ENCODE measurements around the gene NXPE3. TPM values are rescaled to one million over a fixed set of nuclear protein-coding genes. Genes with fewer than 3 reads are reported as not detected.

The NXPE3 gene
- total and polyA plus RNA-seq, 2 of the 8 experiments (the other 6 are each of a cell fraction or from before 2014, with no cell fraction given): 10.9 to 22.7 TPM

DNA sequence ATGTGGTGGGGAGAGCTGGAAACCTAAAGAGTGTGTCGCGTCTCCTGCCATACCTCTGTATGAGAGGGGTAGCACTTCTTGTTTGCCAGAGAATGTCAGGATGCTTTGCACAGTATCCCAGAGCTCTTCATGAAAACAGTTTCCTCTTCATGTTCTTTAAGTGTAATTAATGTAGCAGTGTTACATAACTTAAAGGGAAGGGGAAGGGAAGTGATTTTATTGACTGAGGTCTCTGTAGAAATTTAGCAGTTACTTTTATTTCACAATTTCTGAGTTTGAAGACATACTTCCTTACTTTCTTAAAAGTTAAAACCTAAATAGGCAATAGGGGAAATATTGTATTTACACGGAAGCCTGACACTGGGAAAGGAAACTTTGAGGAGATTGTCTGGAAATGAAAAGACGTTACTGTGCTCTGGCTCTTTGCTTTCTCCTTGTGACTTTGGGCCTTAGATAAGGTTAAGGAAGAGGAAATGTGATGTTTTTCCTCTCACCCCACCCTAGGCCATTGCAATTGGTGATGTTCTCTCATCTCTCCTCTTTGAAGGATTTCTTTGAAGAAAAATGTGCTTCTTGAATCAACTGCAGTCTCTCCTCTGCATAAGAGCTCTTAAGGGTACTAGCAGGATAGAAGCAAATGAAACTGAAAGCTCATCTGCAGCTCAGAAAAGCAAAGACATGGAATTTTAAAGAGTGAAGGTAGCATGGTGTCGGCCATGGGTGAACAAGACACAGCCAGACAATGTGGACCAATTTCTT is 6.0 kb downstream of the NXPE3 start:
- CTCF ChIA-PET (ENCODE audit: partially characterized antibody): interaction anchor here (1.0 to 2.8 kb wide), 3 partner anchors 18 to 89 kb away, joined by 3 to 13 read pairs (median 3); no protein-coding TSS in a partner anchor
- Histone ChIP-seq H3K18ac (ENCODE audit: extremely low read depth, low read length) (no peak overlapping the region), H3K4me3 (ENCODE audit: extremely low read depth in 1 of 4, insufficient read depth in 2 of 4, low read depth in 3 of 4, low read length in 4 of 4) (no peak overlapping the region), H3K9me3 (ENCODE audit: insufficient read depth in 2 of 2, low read depth in 1 of 2, low read length in 1 of 2) (no peaks in the 10 kb centered on the region), H3K4me1 (replicated peaks in 1 of 4; ENCODE audit: control insufficient read depth in 3 of 4, insufficient read depth in 4 of 4, low read length in 3 of 4) (peaks cover 3 to 5% (median 5%) of the 10 kb centered on the region in 4 experiments; a peak in 5 of 7 replicates), H3K79me2 (ENCODE audit: control insufficient read depth in 1 of 2, insufficient read depth in 2 of 2, low read length in 2 of 2) (peaks cover 0 to 10% of the 10 kb centered on the region in 2 experiments; a peak in 1 of 4 replicates), H2BK120ac (replicated peaks; ENCODE audit: low read depth, low read length) (no peak overlapping the region), H2AK5ac (ENCODE audit: low read depth, low read length) (no peak overlapping the region), H2BK20ac (ENCODE audit: low read length) (no peak overlapping the region), H4K5ac (ENCODE audit: insufficient read length, low read depth, low read length) (no peak overlapping the region), H3K27me3 (replicated peaks in 1 of 4; ENCODE audit: control insufficient read depth in 3 of 4, extremely low read depth in 1 of 4, insufficient read depth in 3 of 4, low read length in 3 of 4) (no peaks in the 10 kb centered on the region), H3K23me2 (ENCODE audit: low read depth, low read length) (no peaks in the 10 kb centered on the region), H4K91ac (replicated peaks; ENCODE audit: insufficient read length, low read length) (no peak overlapping the region), H4K8ac (ENCODE audit: extremely low read depth, insufficient read depth, low read length) (no peak overlapping the region), H2AFZ (ENCODE audit: low read length) (no peak overlapping the region), H3K9ac (replicated peaks in 1 of 4; ENCODE audit: extremely low read depth in 1 of 4, low read depth in 3 of 4, low read length in 3 of 4) (no peak overlapping the region; a peak in 1 of 7 replicates), H3K56ac (replicated peaks; ENCODE audit: insufficient read length, low read depth, low read length) (no peak overlapping the region), H3K79me1 (ENCODE audit: low read depth, low read length) (no peaks in the 10 kb centered on the region; the same call in 1 of the 2 replicates), H3K4ac (replicated peaks; ENCODE audit: insufficient read length, low read depth, low read length) (no peak overlapping the region), H2BK15ac (ENCODE audit: low read length) (no peak overlapping the region), H3K23ac (ENCODE audit: insufficient read length) (no peak overlapping the region), H3K27ac (ENCODE audit: low read depth, low read length) (no peak overlapping the region), H3K36me3 (ENCODE audit: control insufficient read depth in 2 of 4, insufficient read depth in 4 of 4, low read length in 3 of 4) (peaks cover 4 to 55% (median 28%) of the 10 kb centered on the region in 4 experiments; a peak in 7 of 8 replicates), H3K14ac (ENCODE audit: insufficient read length) (no peak overlapping the region), H2BK5ac (ENCODE audit: low read depth, low read length) (no peak overlapping the region), H2BK12ac (ENCODE audit: low read depth, low read length) (no peak overlapping the region), H3K4me2 (ENCODE audit: insufficient read depth in 1 of 2, low read depth in 2 of 2, low read length in 2 of 2) (no peak overlapping the region), H4K20me1 (replicated peaks in 1 of 2; ENCODE audit: control insufficient read depth in 1 of 2, insufficient read depth in 2 of 2, low read length in 2 of 2) (no peaks in the 10 kb centered on the region)
- TF ChIP-seq CBX8 (IDR thresholded peaks at IDR 0.05; ENCODE audit: borderline replicate concordance, low read depth, low read length): no peak
- TF ChIP-seq SIX5 (IDR thresholded peaks at IDR 0.05; ENCODE audit: low read depth, low read length): no peak
- no peak for TF ChIP-seq YY1 (IDR thresholded peaks at IDR 0.05; ENCODE audit: low read depth, low read length)
- no peak for TF ChIP-seq KDM1A (IDR thresholded peaks at IDR 0.05; ENCODE audit: borderline replicate concordance, low read length)
- TF ChIP-seq CTBP2 (IDR thresholded peaks at IDR 0.05; ENCODE audit: borderline replicate concordance, insufficient read depth, insufficient read length, low read length): no peak
- no peak for TF ChIP-seq HDAC6 (IDR thresholded peaks at IDR 0.05; ENCODE audit: low read depth, low read length)
- no peak for FAIRE-seq
- POLR2A ChIA-PET (ENCODE audit: partially characterized antibody): interaction anchor here (1.0 kb wide), 1 partner anchor 74 kb away, joined by 3 read pairs; no protein-coding TSS in a partner anchor
- DNase-seq (ENCODE audit: low read depth in 1 of 2, low spot score in 2 of 2): no peak
- WGBS, 2 experiments (ENCODE audit: extremely low coverage in 1 of 2, insufficient coverage in 1 of 2, insufficient read length in 1 of 2, insufficient replicate concordance in 2 of 2, low coverage in 1 of 2, low lambda C conversion rate in 2 of 2, missing lambda C conversion rate in 1 of 2): 93% methylated on average over 5 of the region's 5 CpGs; no CpG with 5 or more reads in 1 of the 2 experiments
